WI38 (cell line): ENCODE measurements around the gene FOSL1.
"Not testable (repeated sequence)": the region's sequence is repeated elsewhere in the genome, so short reads cannot be mapped to it uniquely, and the experiment has no call there.

ENCODE experiments used
- H3K4me3 ChIP-seq: 2 replicates; pipeline ENCODE4 v1.5.1; 2011; ENCODE audit warnings: low read depth, mild to moderate bottlenecking, control low read depth, low read length
- CTCF ChIP-seq: IDR thresholded peaks from 2 replicates; pipeline ENCODE4 v1.5.1; 2012; ENCODE audit warnings: low read depth, mild to moderate bottlenecking, control low read depth, low read length

FOSL1 gene

GRCh38 chr11:65851083-65851579 lies 49.1 kb downstream of the FOSL1 start:
- H3K4me3 ChIP-seq: no peak overlapping the region
- peak; percentile 58 for TF ChIP-seq CTCF

GRCh38 chr11:65850217-65851082 lies 49.7 kb downstream of the FOSL1 start:
- TF ChIP-seq CTCF: no peak
- no peak overlapping the region for H3K4me3 ChIP-seq

- H3K4me3 ChIP-seq: no peak overlapping the region
- no peak for TF ChIP-seq CTCF
Observed at GRCh38 chr11:65849771-65850216, 50.4 kb downstream of the FOSL1 start.

- no peak overlapping the region for H3K4me3 ChIP-seq
- TF ChIP-seq CTCF: no peak
Observed at GRCh38 chr11:65849366-65849765, 50.8 kb downstream of the FOSL1 start.

GRCh38 chr11:65848693-65849092 lies 51.5 kb downstream of the FOSL1 start:
- H3K4me3 ChIP-seq: not testable (repeated sequence)

- H3K4me3 ChIP-seq: no peak overlapping the region
- TF ChIP-seq CTCF: no peak
Observed at GRCh38 chr11:65847746-65848145, 52.4 kb downstream of the FOSL1 start.

GRCh38 chr11:65844231-65844872 lies 55.8 kb downstream of the FOSL1 start:
- H3K4me3 ChIP-seq: no peak overlapping the region
- TF ChIP-seq CTCF: no peak
